Diencephalon (tissue), 1 donor: ENCODE measurements around the gene TAS2R42. TPM values are rescaled to one million over a fixed set of nuclear protein-coding genes. Genes with fewer than 3 reads are reported as not detected.

Experiments
- total RNA-seq: library from RNA; depleted of rRNA; stranded (reverse); fragments of >200 nt; gene quantifications from one replicate; pipeline ENCODE4 v1.2.3, GENCODE V29; 2014

Gene TAS2R42
- total RNA-seq = not detected

GRCh38 chr12:11186837-11187236 is at the start of gene TAS2R42:
TSS of gene TAS2R42 (minus strand) at chr12:11186937. CDS start at chr12:11186937, 0 bp downstream.

GRCh38 chr12:11171145-11171968 is 15.4 kb downstream of the TAS2R42 start, which contains the start of gene SMIM10L1:
TSS of gene SMIM10L1 (plus strand) at chr12:11171194. CDS start at chr12:11171357, 163 bp downstream.

Other genes with a start within 250 kb of the TAS2R42 start
- gene TAS2R14, start 247.7 kb downstream of the TAS2R42 start, total RNA-seq = 9.5 TPM
- gene TAS2R50, start 200.0 kb downstream of the TAS2R42 start, total RNA-seq = 7.6 TPM
- 10.4 TPM for gene TAS2R20, start 188.6 kb downstream of the TAS2R42 start, total RNA-seq
- 7.6 TPM for gene TAS2R19, start 164.3 kb downstream of the TAS2R42 start, total RNA-seq
- 8.1 TPM for gene TAS2R31, start 155.5 kb downstream of the TAS2R42 start, total RNA-seq
- 3.2 TPM for gene TAS2R46, start 124.6 kb downstream of the TAS2R42 start, total RNA-seq
- 5.5 TPM for gene TAS2R43, start 94.6 kb downstream of the TAS2R42 start, total RNA-seq
- 9.5 TPM for gene TAS2R30, start 52.3 kb downstream of the TAS2R42 start, total RNA-seq
- 15.5 TPM for gene SMIM10L1, start 15.7 kb downstream of the TAS2R42 start, total RNA-seq
- gene PRB3, start 82.8 kb upstream of the TAS2R42 start, total RNA-seq = not detected
- not detected for gene PRB4, start 123.5 kb upstream of the TAS2R42 start, total RNA-seq
- gene PRB2, start 208.6 kb upstream of the TAS2R42 start, total RNA-seq = not detected